Hepatocyte (in vitro differentiated cells): ENCODE measurements around the gene MCMBP. TPM values are rescaled to one million over a fixed set of nuclear protein-coding genes. Genes with fewer than 3 reads are reported as not detected.

Experiments
- DNase-seq: peaks from one replicate; pipeline ENCODE4 v3.0.0-alpha.2; 2016; ENCODE audit warnings: low spot score
- H2AFZ ChIP-seq: fragments of 200-600 bp; sonication (generic); 2 replicates; pipeline ENCODE4 v1.6.0; 2016; ENCODE audit warnings: antibody characterized with exemption, mild to moderate bottlenecking
- H3K27ac ChIP-seq: fragments of 200-600 bp; sonication (generic); 2 replicates; pipeline ENCODE4 v1.5.1; 2016; ENCODE audit warnings: mild to moderate bottlenecking
- H3K27me3 ChIP-seq: fragments of 200-600 bp; sonication (generic); 2 replicates; pipeline ENCODE4 v1.6.1; 2016
- H3K36me3 ChIP-seq: fragments of 200-600 bp; sonication (generic); replicated peaks from 2 replicates; pipeline ENCODE4 v1.5.1; 2016; ENCODE audit warnings: low read depth; ENCODE audit not compliant: insufficient read depth
- H3K4me1 ChIP-seq: fragments of 200-600 bp; sonication (generic); 2 replicates; pipeline ENCODE4 v1.5.1; 2016; ENCODE audit warnings: mild to moderate bottlenecking, moderate library complexity; ENCODE audit not compliant: insufficient read depth
- H3K4me2 ChIP-seq: fragments of 200-600 bp; sonication (generic); 2 replicates; pipeline ENCODE4 v1.6.0; 2016
- H3K4me3 ChIP-seq: fragments of 200-600 bp; sonication (generic); 2 replicates; pipeline ENCODE4 v1.5.1; 2016; ENCODE audit warnings: mild to moderate bottlenecking
- H3K79me2 ChIP-seq: fragments of 200-600 bp; sonication (generic); 2 replicates; pipeline ENCODE4 v1.6.0; 2017; ENCODE audit warnings: mild to moderate bottlenecking
- H3K9me2 ChIP-seq: fragments of 200-600 bp; sonication (generic); replicated peaks from 2 replicates; pipeline ENCODE4 v1.6.0; 2017; ENCODE audit warnings: mild to moderate bottlenecking; ENCODE audit not compliant: insufficient read depth
- H3K9me3 ChIP-seq: fragments of 200-600 bp; sonication (generic); 2 replicates; pipeline ENCODE4 v1.5.1; 2016; ENCODE audit warnings: low read depth, mild to moderate bottlenecking
- H4K20me1 ChIP-seq: fragments of 200-600 bp; sonication (generic); 2 replicates; pipeline ENCODE4 v1.6.0; 2016; ENCODE audit warnings: mild to moderate bottlenecking; ENCODE audit not compliant: insufficient read depth, poor library complexity, severe bottlenecking
- CTCF ChIP-seq: fragments of 200-600 bp; sonication (generic); IDR thresholded peaks from 2 replicates; pipeline ENCODE4 v1.5.1; 2016; ENCODE audit warnings: antibody characterized with exemption, mild to moderate bottlenecking; ENCODE audit not compliant: poor library complexity
- EZH2 ChIP-seq: fragments of 200-600 bp; sonication (generic); IDR thresholded peaks from 2 replicates; pipeline ENCODE4 v1.6.1; 2016; ENCODE audit warnings: antibody characterized with exemption, mild to moderate bottlenecking, borderline replicate concordance
- EZH2phosphoT487 ChIP-seq: fragments of 200-600 bp; sonication (generic); IDR thresholded peaks from one replicate; pipeline ENCODE4 v1.6.1; 2018; ENCODE audit warnings: antibody characterized with exemption, mild to moderate bottlenecking, low read depth, moderate library complexity; ENCODE audit not compliant: unreplicated experiment, severe bottlenecking
- WGBS: methylation state at CpG from one replicate; pipeline ENCODE4 v1.1.6; 2016; ENCODE audit warnings: low lambda C conversion rate; ENCODE audit errors: missing lambda C conversion rate; 5-methylcytosine and 5-hydroxymethylcytosine counted together
- polyA plus RNA-seq: library from polyadenylated mRNA; unstranded; fragments of >200 nt; fragmentation: Nextera tagmentation; extraction: Ambion mirVana; gene quantifications from 2 replicates; pipeline ENCODE4 v1.2.1, GENCODE V29; 2016
- total RNA-seq: library from RNA; depleted of rRNA; stranded (reverse); fragments of >200 nt; gene quantifications from 2 replicates; pipeline ENCODE4 v1.2.3, GENCODE V29; 2014

The MCMBP gene
- total and polyA plus RNA-seq, 2 experiments from 2014 or later: 33.8 to 36.1 TPM

- WGBS: 98% methylated on average over 11 of the region's 11 CpGs
These were observed 66.1 kb downstream of the MCMBP start for GRCh38 chr10:119806334-119807130.

GRCh38 chr10:119805702-119806230 lies 66.9 kb downstream of the MCMBP start:
- H3K4me3 ChIP-seq: no peak overlapping the region
- H3K36me3 ChIP-seq: no peaks in the 10 kb centered on the region
- no peaks in the 10 kb centered on the region for H3K9me2 ChIP-seq
- no peaks in the 10 kb centered on the region for H3K27me3 ChIP-seq
- H3K4me1 ChIP-seq: no peaks in the 10 kb centered on the region
- 69% methylated on average over 5 of the region's 5 CpGs for WGBS
- H2AFZ ChIP-seq: no peak overlapping the region
- H3K79me2 ChIP-seq: no peaks in the 10 kb centered on the region
- H3K27ac ChIP-seq: peak overlapping the region; percentile 14
- no peaks in the 10 kb centered on the region for H3K9me3 ChIP-seq
- DNase-seq: no peak
- no peaks in the 10 kb centered on the region for H4K20me1 ChIP-seq
- no peak overlapping the region for H3K4me2 ChIP-seq
- no peak for TF ChIP-seq EZH2phosphoT487
- no peak for TF ChIP-seq CTCF
- no peak for TF ChIP-seq EZH2

More at GRCh38 chr10:119806334-119807130, 66.1 kb downstream of the MCMBP start:
- Histone ChIP-seq H3K36me3 (no peaks in the 10 kb centered on the region), H3K9me3 (no peaks in the 10 kb centered on the region), H4K20me1 (no peaks in the 10 kb centered on the region), H3K4me1 (no peaks in the 10 kb centered on the region), H3K9me2 (no peaks in the 10 kb centered on the region), H3K4me2 (no peak overlapping the region), H3K27ac (no peak overlapping the region), H3K27me3 (no peaks in the 10 kb centered on the region), H2AFZ (no peak overlapping the region), H3K79me2 (no peaks in the 10 kb centered on the region), H3K4me3 (no peak overlapping the region)
- TF ChIP-seq EZH2phosphoT487: no peak
- TF ChIP-seq CTCF: no peak
- no peak for TF ChIP-seq EZH2
- DNase-seq: no peak

GRCh38 chr10:119803264-119803663 lies 69.4 kb downstream of the MCMBP start:
- no peaks in the 10 kb centered on the region for H3K36me3 ChIP-seq
- H3K9me2 ChIP-seq: no peaks in the 10 kb centered on the region
- no peaks in the 10 kb centered on the region for H4K20me1 ChIP-seq
- no peak overlapping the region for H3K27ac ChIP-seq
- no peaks in the 10 kb centered on the region for H3K9me3 ChIP-seq
- H3K27me3 ChIP-seq: no peaks in the 10 kb centered on the region
- no peak overlapping the region for H3K4me2 ChIP-seq
- no peak for DNase-seq
- no peak overlapping the region for H3K4me3 ChIP-seq
- no peaks in the 10 kb centered on the region for H3K4me1 ChIP-seq
- TF ChIP-seq EZH2phosphoT487 (no peak), EZH2 (no peak)
- 63% methylated on average over 1 of the region's 1 CpG for WGBS
- H3K79me2 ChIP-seq: no peaks in the 10 kb centered on the region
- H2AFZ ChIP-seq: no peak overlapping the region

GRCh38 chr10:119801998-119802538 lies 70.6 kb downstream of the MCMBP start:
- H3K4me3 ChIP-seq: no peak overlapping the region
- no peak overlapping the region for H2AFZ ChIP-seq
- H4K20me1 ChIP-seq: no peaks in the 10 kb centered on the region
- H3K36me3 ChIP-seq: no peaks in the 10 kb centered on the region
- no peaks in the 10 kb centered on the region for H3K4me1 ChIP-seq
- H3K27ac ChIP-seq: no peak overlapping the region
- H3K4me2 ChIP-seq: no peak overlapping the region
- no peaks in the 10 kb centered on the region for H3K79me2 ChIP-seq
- no peaks in the 10 kb centered on the region for H3K9me3 ChIP-seq
- H3K27me3 ChIP-seq: no peaks in the 10 kb centered on the region
- no peak for DNase-seq
- TF ChIP-seq CTCF: no peak
- TF ChIP-seq EZH2: no peak
- no peak for TF ChIP-seq EZH2phosphoT487
- H3K9me2 ChIP-seq: no peaks in the 10 kb centered on the region
- 94% methylated on average over 6 of the region's 6 CpGs for WGBS
